GM21390 (cell line): Measurements from ENCODE around the gene GZMA.

Experiments
- ATAC-seq: cut with Tn5 transposase; IDR thresholded peaks from one replicate; pipeline ENCODE4 v1.9.1; 2021; ENCODE audit not compliant: unreplicated experiment

Gene GZMA

GRCh38 chr5:55108661-55109060 is 6.2 kb downstream of the GZMA start:
- no peak for ATAC-seq

- ATAC-seq, result no peak
These were observed 7.8 kb downstream of the GZMA start for GRCh38 chr5:55110217-55110616.

GRCh38 chr5:55113327-55113726 is 10.9 kb downstream of the GZMA start:
- no peak for ATAC-seq

- ATAC-seq, result no peak
These were observed 11.6 kb downstream of the GZMA start for GRCh38 chr5:55114061-55114460.

GRCh38 chr5:55123365-55123764 is 20.9 kb downstream of the GZMA start:
- no peak for ATAC-seq

GRCh38 chr5:55134053-55134722 is 31.7 kb downstream of the GZMA start:
- ATAC-seq, result no peak

- no peak for ATAC-seq
These were observed 34.1 kb downstream of the GZMA start for GRCh38 chr5:55136521-55136920.

- ATAC-seq, result no peak
These were observed 38.6 kb downstream of the GZMA start for GRCh38 chr5:55140908-55141665.

- ATAC-seq, result no peak
These were observed 39.7 kb downstream of the GZMA start for GRCh38 chr5:55141945-55142690.

- ATAC-seq, result no peak
These were observed 41.2 kb downstream of the GZMA start for GRCh38 chr5:55143624-55144023.

GRCh38 chr5:55146080-55146479 is 43.6 kb downstream of the GZMA start:
- no peak for ATAC-seq

- peak; percentile 92 for ATAC-seq
These were observed 44.2 kb downstream of the GZMA start for GRCh38 chr5:55146543-55147151.

GRCh38 chr5:55149308-55149795 is 46.9 kb downstream of the GZMA start:
- ATAC-seq, result no peak

- ATAC-seq, result no peak
These were observed 49.7 kb downstream of the GZMA start for GRCh38 chr5:55151923-55152842.

- ATAC-seq, result no peak
These were observed 52.4 kb downstream of the GZMA start for GRCh38 chr5:55154873-55155272.
